ENCODE results near the gene NDUFAF4. TPM values are rescaled to one million over a fixed set of nuclear protein-coding genes. Genes with fewer than 3 reads are reported as not detected.

The NDUFAF4 gene
- total RNA-seq, 1 experiment from 2014 or later: 69.3 TPM

DNA sequence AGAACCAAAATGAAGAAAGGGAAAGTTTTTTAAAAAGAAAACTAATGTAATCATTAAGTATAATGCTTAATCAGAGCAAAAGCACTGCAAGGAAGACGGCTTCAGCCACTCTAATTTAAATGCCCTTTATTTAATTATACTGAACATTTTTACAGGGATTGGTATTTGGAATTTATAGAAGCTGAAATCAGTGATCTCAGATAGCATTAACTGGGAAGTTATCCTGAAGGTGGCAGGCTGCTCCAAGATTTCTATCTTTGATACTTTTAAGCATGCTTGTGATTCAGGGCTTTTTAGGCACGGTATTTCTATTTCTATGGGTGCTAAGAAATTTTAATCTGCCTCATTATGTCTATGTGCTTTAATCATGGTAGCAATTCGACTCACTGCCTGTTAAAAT, 1.3 kb upstream of the NDUFAF4 start:
- peak; percentile 22 for DNase-seq (ENCODE audit: low spot score)

DNA sequence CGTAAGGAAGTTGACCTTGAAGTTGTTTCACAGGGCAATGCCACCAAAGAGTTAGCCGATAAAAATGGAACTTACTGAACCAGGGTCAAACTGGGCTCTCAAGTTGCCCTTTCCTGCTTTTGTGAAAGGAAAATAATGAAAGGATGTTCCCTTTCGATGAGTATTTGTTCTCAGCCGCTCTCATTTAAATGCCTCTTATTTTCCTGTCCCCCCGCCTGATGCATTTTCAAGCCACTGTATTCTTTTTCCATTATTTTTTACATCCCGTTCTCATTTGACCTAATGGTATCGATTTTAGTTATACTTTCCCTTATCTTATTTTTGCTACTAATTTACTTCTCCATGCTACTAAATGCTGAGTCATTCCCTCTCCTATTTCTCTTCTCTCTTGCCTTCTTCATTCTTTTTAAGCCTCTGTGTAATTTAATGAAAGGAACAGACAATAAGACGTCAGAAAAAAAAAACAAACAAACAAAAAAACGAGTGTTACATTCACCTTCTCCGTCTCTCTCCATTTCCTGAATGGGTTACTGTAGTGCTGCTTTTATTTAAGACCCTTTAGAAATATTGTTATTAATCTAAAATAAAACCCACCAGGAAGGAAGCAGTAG, 655 bp upstream of the NDUFAF4 start:
- DNase-seq (ENCODE audit: low spot score): peak; percentile 6

DNA sequence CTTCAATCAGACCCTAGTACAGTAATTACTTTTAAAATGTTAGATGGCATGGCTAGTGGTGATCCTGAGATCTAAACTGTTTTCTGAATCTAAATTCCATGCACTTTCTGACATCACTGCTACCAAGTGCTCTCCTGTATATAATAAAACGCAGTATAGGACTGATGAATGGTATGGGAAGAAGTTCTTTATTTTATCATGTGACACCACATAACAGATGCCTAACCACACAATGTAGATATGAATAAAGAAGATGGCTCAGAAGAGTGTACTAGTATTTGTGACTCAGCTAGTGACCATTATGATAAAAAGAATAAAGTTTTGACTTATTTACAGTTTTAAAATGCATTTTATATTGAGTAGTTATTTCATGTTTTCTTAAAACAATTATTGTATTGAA, 8.5 kb downstream of the NDUFAF4 start:
- no peak for DNase-seq (ENCODE audit: low spot score)

DNA sequence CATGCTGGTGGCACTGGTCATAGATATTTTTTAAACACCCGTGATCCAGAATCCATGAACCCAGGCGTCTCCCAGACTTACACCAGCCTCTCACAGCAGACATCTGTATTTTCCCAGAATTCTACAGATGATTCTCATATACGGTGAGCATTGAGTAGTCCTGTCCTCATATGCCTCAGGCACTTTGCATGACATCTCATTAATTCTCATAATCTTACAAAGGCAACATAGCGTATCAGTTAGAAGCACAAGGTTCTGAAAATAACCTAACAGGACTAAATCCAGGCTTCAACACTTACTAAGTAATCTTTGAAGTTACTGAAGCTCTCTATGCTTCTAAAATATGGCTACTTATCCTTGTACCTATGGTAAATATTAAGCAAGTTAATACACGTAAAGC, 8.9 kb downstream of the NDUFAF4 start:
- no peak for DNase-seq (ENCODE audit: low spot score)

DNA sequence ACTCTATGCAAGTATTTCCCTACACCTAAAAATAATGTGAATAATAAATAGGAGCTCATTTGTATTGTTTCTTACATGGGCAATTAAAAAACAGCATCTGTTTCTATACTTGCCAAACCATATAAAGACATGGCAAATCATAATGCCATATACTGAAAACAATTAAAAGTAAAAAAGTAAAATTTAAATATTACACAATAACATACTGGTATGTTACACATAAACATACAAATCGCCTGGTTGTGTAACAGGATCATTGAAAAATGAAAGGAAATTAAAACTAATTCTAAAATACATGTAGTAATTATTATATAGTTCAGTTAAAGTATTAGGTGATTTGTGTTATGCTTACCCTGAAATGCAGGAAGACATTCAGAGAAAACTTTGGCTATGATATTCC, 11.2 kb downstream of the NDUFAF4 start:
- DNase-seq (ENCODE audit: low spot score): no peak

DNA sequence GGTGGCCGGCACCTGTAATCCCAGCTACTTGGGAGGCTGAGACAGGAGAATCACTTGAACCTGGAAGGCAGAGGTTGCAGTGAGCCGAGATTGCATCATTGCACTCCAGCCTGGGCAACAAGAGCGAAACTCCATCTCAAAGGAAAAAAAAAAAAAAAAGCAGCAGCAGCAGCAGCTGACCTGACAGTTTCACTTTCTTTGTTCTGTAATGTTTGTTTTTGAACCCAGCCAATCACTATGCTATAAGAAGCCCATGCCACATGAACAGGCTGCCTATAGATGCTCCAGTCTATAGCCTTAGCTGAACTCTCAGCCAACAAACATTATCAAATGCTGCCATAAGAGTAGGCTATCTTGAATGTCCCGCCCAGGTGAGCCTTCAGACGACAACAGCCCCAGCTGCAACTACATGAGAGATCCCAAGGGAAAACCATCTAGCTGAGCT, 12.5 kb downstream of the NDUFAF4 start:
- DNase-seq (ENCODE audit: low spot score): peak; percentile 18

DNA sequence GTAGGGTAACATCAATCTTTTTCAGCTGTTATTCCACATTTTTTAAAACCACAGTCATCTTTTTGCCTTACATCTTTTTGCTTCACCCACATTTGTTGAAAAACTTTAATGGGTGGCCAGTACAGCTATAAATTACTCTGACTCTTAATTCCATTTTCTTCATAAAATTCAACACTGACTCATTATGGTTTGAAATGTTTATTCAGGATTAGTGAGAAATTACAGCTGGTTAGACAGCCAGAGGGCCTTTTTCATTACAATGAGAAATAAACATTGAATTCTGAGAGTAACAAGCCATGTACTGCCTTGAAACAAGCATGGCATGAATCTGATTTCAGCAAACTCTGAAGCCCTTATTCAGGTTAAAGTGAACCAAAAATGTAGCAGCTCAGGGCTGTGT, 19.5 kb downstream of the NDUFAF4 start:
- DNase-seq (ENCODE audit: low spot score): peak; percentile 63

DNA sequence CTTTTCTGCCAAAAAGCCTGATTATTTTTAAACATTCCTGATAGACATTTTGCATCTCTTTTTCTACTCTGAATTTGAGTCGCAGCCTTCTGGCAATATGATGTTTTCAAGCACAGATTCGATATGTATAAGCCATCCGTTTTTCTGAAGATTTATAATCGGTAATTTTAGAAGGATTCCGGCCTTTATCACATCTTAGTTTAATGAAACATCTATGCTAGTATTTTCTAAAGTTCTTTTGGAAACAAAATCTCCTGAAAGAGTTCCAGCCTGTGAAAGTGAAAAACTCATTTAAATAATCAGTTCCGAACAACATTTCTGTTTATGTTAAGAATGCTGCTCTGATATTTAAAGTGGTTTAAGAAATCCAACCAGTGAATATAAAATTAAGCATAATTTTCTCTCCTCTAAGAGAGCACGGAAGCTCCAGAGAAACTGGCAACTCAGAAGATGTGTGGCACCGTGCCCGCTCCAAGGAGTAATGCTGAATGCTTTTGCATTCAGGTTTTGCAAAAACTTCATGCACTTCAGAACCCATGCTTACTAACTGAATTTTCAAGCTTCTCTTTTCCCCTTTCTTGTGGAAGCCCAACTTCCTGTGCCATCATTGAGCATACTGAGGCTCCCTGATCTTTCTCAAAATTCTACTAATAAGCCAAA, 20.7 kb downstream of the NDUFAF4 start:
- DNase-seq (ENCODE audit: low spot score): no peak

DNA sequence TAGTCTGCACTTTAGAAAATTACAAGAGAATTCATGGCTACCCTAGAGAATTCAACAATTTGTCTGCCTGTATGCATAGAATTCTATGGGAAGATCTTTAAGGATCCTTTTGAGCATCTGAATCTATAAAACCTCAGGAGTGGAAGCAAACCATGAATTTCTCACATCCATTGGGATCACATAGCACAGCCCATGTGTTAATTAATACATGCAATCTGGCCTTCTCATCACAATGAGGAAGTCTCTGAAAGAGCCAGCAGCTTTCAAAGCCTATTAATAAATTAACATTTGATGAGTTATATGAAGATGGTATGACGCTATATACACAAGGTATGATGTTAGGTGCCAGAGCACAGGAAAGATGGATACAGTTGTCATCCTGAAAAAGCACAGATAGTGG, 24.7 kb downstream of the NDUFAF4 start:
- no peak for DNase-seq (ENCODE audit: low spot score)

DNA sequence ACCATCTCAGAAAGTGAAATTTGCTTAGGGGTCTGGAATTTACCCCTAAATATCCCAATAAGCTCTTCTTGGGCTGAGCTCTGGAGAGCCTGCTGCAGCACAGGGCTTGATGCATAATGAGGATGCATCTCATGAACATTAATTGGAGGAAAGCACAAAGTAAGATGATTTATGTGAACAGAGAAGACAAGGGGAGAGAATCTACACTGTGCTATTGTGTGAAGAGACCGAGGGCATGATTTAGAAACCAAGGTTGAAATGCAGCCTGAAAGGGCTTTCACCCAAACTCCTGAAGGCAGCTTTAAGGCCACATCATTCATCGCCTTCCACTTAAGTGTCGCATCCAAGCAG, 32.7 kb downstream of the NDUFAF4 start:
- no peak for DNase-seq (ENCODE audit: low spot score)

DNA sequence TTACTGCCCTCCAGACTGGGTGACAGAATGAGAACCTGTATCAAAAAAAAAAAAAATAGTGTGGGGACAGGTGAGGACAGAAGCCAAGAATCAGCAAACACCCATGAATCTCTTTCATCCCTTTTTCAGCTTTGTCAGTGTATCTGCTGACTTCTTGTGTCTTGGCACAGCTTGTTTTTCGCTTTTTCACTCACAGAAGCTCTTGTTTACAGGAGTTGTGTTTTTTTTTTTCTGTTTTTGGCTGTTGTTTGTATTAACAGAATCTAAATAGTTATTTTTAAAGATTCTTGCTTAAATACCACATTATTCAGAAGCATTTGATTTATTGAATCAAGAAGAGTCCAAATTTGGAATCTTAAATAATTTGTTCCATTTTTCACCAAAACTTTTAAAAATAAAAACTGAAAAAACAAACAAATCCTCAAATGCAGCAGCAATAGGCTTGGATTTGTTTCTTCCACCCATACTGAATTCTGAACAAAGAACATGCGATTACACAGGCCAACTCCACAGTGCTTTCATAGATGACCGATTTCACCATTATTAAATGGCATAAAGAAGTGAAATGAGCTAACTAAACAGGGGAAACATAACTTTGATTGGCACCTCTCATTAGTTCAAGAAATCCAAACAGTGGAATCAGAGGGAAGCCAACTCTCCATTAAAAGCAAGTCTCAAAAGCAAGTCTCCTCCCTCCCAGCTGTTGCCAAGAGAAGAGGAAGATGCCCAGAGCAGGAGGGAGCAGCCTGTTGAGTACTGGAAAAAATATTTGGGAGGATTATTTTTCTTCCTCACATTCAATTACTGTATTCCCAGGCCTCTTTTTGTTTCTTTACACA, 33.3 kb downstream of the NDUFAF4 start:
- DNase-seq (ENCODE audit: low spot score): no peak

DNA sequence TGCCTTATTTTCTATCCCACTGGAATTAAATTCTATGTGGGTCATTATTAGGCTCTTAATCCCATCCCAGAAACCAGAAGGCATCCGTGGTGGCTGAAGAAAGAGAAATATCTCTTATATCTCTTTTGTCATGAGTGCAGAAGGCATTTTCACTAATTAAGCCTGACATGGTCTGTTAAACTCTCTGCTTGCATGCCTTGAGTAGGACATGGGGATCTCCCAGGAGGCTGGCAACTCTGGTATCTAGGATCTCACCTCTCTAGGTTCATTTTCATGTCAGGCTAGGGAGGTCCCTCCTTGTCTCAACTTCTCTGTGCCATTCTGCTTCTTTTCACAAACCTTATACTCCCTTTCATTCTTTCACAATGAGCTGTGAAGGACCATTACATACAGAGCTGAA, 35.1 kb downstream of the NDUFAF4 start:
- DNase-seq (ENCODE audit: low spot score): no peak

DNA sequence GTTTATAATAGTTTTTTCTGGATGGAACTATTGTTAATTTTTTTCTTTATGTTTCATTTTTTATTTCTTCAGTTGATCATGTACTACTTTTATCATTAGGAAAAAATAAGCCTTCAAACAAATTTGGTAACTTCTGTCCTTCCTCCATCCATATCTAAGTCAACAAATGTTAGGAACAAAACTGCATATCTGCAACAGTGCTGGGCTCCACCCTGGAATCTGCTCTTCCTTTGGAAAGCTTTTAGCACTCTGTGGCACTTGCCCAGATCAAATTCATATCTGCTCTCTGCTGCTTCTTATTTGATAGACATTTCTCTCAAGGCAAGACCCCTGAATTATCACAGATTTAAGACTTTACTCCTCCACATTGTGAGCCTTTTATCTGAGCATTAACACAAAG, 36.1 kb downstream of the NDUFAF4 start:
- no peak for DNase-seq (ENCODE audit: low spot score)

DNA sequence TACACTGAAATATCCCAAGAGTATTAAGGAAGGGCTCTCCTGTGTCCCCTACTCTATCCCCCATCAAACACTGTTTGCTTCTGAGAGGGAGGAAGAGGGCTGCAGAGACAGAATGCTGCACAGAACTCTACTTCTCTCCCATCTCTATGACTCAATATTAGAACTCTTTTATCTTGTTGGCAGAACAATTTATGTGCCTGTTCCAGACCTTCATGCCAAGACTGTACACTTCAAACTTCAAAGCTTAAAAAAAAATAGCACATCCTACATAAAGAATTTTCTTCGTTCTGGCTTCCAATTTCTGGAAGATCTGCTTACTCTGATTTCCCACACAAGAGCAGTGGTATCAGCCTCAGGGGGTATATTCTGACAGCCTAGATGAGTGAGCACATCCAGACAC, 40.8 kb downstream of the NDUFAF4 start:
- DNase-seq (ENCODE audit: low spot score): no peak

DNA sequence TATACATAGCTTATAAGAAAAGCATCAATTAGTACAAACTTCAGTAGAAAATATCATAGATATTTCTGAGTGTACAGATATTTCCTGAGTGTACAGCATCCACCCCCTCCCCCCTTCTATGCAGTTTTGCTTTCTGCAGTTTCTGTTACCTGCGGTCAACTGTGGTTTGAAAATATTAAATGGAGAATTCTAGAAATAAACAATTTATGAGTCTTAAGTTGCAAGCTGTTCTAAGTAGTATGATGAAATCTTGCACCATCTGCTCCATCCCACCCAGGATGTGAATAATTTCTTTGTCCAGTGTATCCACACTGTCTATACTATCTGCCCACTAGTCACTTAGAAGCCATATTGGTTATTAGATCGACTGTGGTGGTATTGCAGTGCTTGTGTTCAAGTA, 44.6 kb downstream of the NDUFAF4 start:
- peak; percentile 12 for DNase-seq (ENCODE audit: low spot score)

DNA sequence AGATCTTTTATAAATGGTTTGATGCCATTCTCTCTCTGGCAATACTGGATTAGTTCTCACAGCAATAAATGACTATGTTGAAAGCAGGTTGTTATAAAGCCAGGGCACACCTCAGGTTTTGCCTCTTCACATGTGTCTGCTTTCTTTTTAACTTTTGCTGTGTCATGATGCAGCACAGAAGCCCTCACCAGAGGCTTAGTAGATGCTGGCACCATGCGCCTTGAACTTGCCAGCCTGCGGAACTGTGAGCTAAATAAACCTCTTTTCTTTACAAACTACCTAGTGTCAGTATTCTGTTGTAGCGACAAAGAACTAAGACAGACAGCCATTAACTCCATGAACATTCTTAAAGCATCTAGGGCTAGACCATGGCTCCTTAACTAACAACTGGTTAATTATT, 45.1 kb downstream of the NDUFAF4 start:
- no peak for DNase-seq (ENCODE audit: low spot score)

DNA sequence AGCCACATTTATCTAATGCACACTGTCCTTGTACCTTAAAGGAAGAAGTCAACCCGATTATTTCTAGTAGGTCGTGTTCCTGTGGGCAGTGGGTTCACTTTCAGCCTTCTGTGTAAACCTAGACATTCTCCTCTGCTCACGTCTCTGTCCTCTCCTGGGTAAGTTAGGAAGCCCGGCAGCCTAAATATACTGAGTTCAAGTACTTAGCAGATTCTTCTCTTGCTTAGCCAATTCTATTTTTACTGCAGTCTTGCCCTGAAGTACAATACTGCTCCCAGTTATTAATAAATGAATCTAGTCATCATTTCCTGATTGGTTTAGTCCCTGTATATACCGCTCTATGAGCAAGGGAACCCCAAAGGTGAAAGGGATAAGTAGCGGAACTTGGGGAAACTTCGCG, 45.8 kb downstream of the NDUFAF4 start:
- DNase-seq (ENCODE audit: low spot score): no peak

DNA sequence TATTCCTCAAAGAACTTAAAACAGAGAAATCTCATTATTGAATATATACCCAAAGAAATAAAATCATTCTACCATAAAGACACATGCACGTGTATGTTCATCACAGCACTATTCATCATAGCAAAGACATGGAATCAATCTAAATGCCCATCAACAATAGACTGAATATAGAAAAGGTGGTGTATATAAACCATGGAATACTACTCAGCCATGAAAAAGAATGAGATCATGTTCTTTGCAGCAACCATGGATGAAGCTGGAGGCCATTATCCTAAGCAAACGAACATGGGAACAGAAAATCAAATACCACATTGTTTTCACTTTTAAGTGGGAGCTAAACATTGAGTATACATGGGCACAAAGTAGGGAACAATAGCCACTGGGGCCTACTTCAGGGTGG, 48.1 kb downstream of the NDUFAF4 start:
- DNase-seq (ENCODE audit: low spot score): no peak

DNA sequence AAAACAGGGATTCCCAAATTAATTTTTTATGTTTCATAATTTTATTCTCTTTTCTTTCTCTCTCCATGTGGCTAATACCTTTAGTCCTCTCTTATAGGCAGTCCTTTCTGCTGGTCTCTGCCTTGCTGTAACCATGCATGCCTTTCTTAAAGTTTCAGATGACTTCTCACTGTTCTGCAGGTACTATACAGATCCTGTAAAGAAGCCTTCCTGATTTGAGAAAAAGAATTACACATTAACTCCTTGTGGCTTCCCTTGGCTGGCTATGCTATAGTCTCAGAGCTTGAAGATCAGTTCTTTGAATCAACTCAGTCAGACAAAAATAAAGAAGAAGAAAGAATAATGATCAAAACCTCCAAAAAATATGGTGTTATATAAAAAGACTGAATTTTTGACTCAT, 53.2 kb downstream of the NDUFAF4 start:
- no peak for DNase-seq (ENCODE audit: low spot score)

DNA sequence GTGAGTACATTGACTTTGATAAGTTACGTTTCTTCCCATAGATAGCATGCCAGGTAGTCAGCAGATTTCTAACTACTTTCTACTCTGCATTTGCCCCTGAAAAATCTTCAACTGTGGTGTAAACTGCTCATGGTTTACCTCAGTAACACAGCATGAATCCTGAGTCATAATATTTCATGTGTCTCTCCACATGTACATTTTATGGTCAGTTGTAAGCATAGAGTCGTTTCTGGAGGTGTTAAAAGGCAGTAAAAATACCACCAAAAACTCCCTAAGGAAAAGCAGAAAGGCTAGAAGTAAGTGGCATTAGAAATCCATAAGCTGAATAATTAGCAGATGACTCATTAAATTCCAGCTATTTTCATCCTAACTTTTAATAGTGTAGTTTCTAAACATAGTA, 56.3 kb downstream of the NDUFAF4 start:
- no peak for DNase-seq (ENCODE audit: low spot score)
